A549 (cell line): ENCODE results near the gene PGM2.

Experiments
- CBX8 ChIP-seq: fragments of 200-600 bp; sonication (generic); IDR thresholded peaks from 2 replicates; pipeline ENCODE4 v1.6.1; 2016
- CEBPB ChIP-seq, 2 experiments: fragments of >200 bp in 1 of 2; sonication (Bioruptor Twin) in 1 of 2; formaldehyde crosslinking in 1 of 2; IDR thresholded peaks; 2 replicates each; pipeline ENCODE4 v1.6.1; 2012 to 2016
- CTCF ChIP-seq: fragments of >200 bp; sonication (Bioruptor Twin); formaldehyde crosslinking; IDR thresholded peaks from 3 replicates; pipeline ENCODE4 v1.5.1; 2016
- HOXA7 ChIP-seq: fragments of 250-450 bp; sonication (Bioruptor Pico); IDR thresholded peaks from 2 replicates; pipeline ENCODE4 v1.5.0; 2020; ENCODE audit warnings: mild to moderate bottlenecking, moderate library complexity
- NR3C1 ChIP-seq: fragments of >200 bp; sonication (Bioruptor Twin); formaldehyde crosslinking; IDR thresholded peaks from 3 replicates; pipeline ENCODE4 v1.6.1; 2017
- POLR2A ChIP-seq: IDR thresholded peaks from 2 replicates; pipeline ENCODE4 v1.6.1; 2012; ENCODE audit warnings: mild to moderate bottlenecking, low read length
- RCOR1 ChIP-seq: fragments of 150-350 bp; IDR thresholded peaks from 2 replicates; pipeline ENCODE4 v1.6.1; 2014; ENCODE audit warnings: antibody characterized with exemption, low read length, low read depth
- USF2 ChIP-seq: fragments of 450-650 bp; IDR thresholded peaks from 2 replicates; pipeline ENCODE4 v1.6.1; 2014; ENCODE audit warnings: antibody characterized with exemption

GRCh38 chr4:37795581-37796195 lies 30.8 kb upstream of the PGM2 start:
- no peak for TF ChIP-seq USF2
- TF ChIP-seq NR3C1, result no peak
- TF ChIP-seq CTCF, result no peak
- TF ChIP-seq POLR2A, result no peak
- TF ChIP-seq RCOR1, result no peak
- TF ChIP-seq CEBPB (IDR thresholded peaks at IDR 0.05), result no peak
- no peak for TF ChIP-seq HOXA7
- no peak for TF ChIP-seq CBX8
